Testis (tissue), 2 donors: ENCODE measurements around the gene NABP1.

Experiments
- CTCF ChIP-seq, 3 experiments: fragments of 450-650 bp in 2 of 3; fragments of 200-600 bp in 1 of 3; sonication (generic) in 1 of 3; IDR thresholded peaks; one replicate each; pipeline ENCODE4 v1.5.1; 2016 to 2019; ENCODE audit warnings: antibody characterized with exemption in 3 of 3, mild to moderate bottlenecking in 2 of 3, moderate library complexity in 1 of 3
- POLR2A ChIP-seq: fragments of 450-650 bp; IDR thresholded peaks from one replicate; pipeline ENCODE4 v1.6.1; 2017; ENCODE audit warnings: antibody characterized with exemption, mild to moderate bottlenecking, moderate library complexity

DNA sequence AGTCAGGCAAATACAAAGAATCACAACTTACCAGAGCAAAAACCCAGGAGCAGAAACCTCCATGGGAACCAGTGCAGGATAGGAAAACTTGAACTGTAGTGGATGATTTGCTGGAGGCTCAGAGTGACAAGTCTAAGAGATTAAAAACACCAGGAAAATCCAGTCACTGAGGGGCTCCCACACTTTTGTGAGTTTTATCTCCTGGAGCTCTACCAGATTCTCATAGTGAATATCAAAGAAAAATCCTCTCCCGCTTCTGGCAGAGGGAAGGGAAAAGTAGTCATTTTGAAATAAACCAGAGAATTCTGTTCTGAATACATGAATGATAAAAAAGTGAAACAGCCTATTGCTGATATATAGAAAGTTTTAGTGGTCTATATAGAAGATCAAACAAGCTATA lies 23.1 kb downstream of the NABP1 start:
- TF ChIP-seq CTCF (IDR thresholded peaks at IDR 0.05): no peak
- TF ChIP-seq POLR2A: no peak
